Measurements from ENCODE around the gene COMMD7. TPM values are rescaled to one million over a fixed set of nuclear protein-coding genes. Genes with fewer than 3 reads are reported as not detected.

Gene COMMD7
- total and polyA plus RNA-seq, 7 experiments from 2014 or later, result 31.5 to 141 (median 42.6) TPM

- H3K36me3 Mint-ChIP-seq, result peaks cover 4 to 8% (median 5%) of the 10 kb centered on the region in 5 donors
- H3K27me3 Mint-ChIP-seq, result no peaks in the 10 kb centered on the region
- H3K27ac Mint-ChIP-seq, result no peak overlapping the region
- H3K4me3 Mint-ChIP-seq, result no peak overlapping the region
- ChIA-PET POLR2A (no interaction called here), CTCF (interaction anchor here (0.8 kb wide), 1 partner anchor 114 kb away, joined by 3 read pairs; no protein-coding TSS in a partner anchor)
- no peak for ATAC-seq
- no peaks in the 10 kb centered on the region for H3K9me3 ChIP-seq (ENCODE audit: control insufficient read depth in 2 of 3, low read length in 3 of 3)
- peaks cover 0 to 6% of the 10 kb centered on the region in 2 donors for H3K4me1 ChIP-seq (ENCODE audit: control insufficient read depth in 2 of 2, insufficient read depth in 2 of 2, low read length in 2 of 2)
- H3K4me3 ChIP-seq (ENCODE audit: low read length), result no peak overlapping the region
- no peaks in the 10 kb centered on the region for H3K36me3 ChIP-seq (ENCODE audit: control insufficient read depth in 2 of 3, insufficient read depth in 3 of 3, low read length in 3 of 3)
- DNase-seq, result no peak
- intact Hi-C loops (cut with micrococcal nuclease), result no loop called here
- peaks cover 0 to 12% (median 3%) of the 10 kb centered on the region in 11 donors for H3K9me3 Mint-ChIP-seq
- no peak overlapping the region for H3K27ac ChIP-seq (ENCODE audit: low read depth, low read length)
- no peaks in the 10 kb centered on the region for H3K27me3 ChIP-seq (ENCODE audit: control insufficient read depth in 2 of 2, insufficient read depth in 2 of 2, low read length in 2 of 2)
- H3K4me1 Mint-ChIP-seq, result peaks cover 0 to 5% (median 4%) of the 10 kb centered on the region in 7 donors
Observed at GRCh38 chr20:32664012-32664677, 79.1 kb downstream of the COMMD7 start.

- Mint-ChIP-seq H3K4me3 (no peak overlapping the region), H3K27ac (no peak overlapping the region), H3K9me3 (peaks cover 0 to 12% (median 3%) of the 10 kb centered on the region in 11 donors), H3K4me1 (peaks cover 0 to 5% (median 4%) of the 10 kb centered on the region in 7 donors), H3K27me3 (no peaks in the 10 kb centered on the region), H3K36me3 (peaks cover 4 to 8% (median 5%) of the 10 kb centered on the region in 5 donors)
- Histone ChIP-seq H3K4me1 (ENCODE audit: control insufficient read depth in 2 of 2, insufficient read depth in 2 of 2, low read length in 2 of 2) (peaks cover 0 to 6% of the 10 kb centered on the region in 2 donors), H3K4me3 (ENCODE audit: low read length) (no peak overlapping the region), H3K36me3 (ENCODE audit: control insufficient read depth in 2 of 3, insufficient read depth in 3 of 3, low read length in 3 of 3) (no peaks in the 10 kb centered on the region), H3K9me3 (ENCODE audit: control insufficient read depth in 2 of 3, low read length in 3 of 3) (no peaks in the 10 kb centered on the region), H3K27me3 (ENCODE audit: control insufficient read depth in 2 of 2, insufficient read depth in 2 of 2, low read length in 2 of 2) (no peaks in the 10 kb centered on the region), H3K27ac (ENCODE audit: low read depth, low read length) (no peak overlapping the region)
- intact Hi-C loops (cut with micrococcal nuclease), result no loop called here
- ChIA-PET CTCF (interaction anchor here (0.5 to 1.1 kb wide), 3 partner anchors 138 to 540 kb away, joined by 3 to 6 read pairs (median 4); no protein-coding TSS in a partner anchor), POLR2A (no interaction called here)
- DNase-seq (no peak), ATAC-seq (no peak)
Observed at GRCh38 chr20:32663335-32664011, 79.8 kb downstream of the COMMD7 start.

GRCh38 chr20:32661820-32662528 is 81.3 kb downstream of the COMMD7 start:
- DNase-seq (no peak), ATAC-seq (no peak)
- H3K27ac Mint-ChIP-seq, result peak overlapping the region in 1 of 9 donors; percentile 22
- peaks cover 0 to 12% (median 3%) of the 10 kb centered on the region in 11 donors for H3K9me3 Mint-ChIP-seq
- H3K36me3 ChIP-seq (ENCODE audit: control insufficient read depth in 2 of 3, insufficient read depth in 3 of 3, low read length in 3 of 3), result no peaks in the 10 kb centered on the region
- no peaks in the 10 kb centered on the region for H3K27me3 Mint-ChIP-seq
- no peak overlapping the region for H3K4me3 Mint-ChIP-seq
- H3K4me1 ChIP-seq (ENCODE audit: control insufficient read depth in 2 of 2, insufficient read depth in 2 of 2, low read length in 2 of 2), result peaks cover 0 to 6% of the 10 kb centered on the region in 2 donors
- POLR2A ChIA-PET, result no interaction called here
- H3K9me3 ChIP-seq (ENCODE audit: control insufficient read depth in 2 of 3, low read length in 3 of 3), result no peaks in the 10 kb centered on the region
- intact Hi-C loops (cut with micrococcal nuclease), result no loop called here
- H3K27me3 ChIP-seq (ENCODE audit: control insufficient read depth in 2 of 2, insufficient read depth in 2 of 2, low read length in 2 of 2), result no peaks in the 10 kb centered on the region
- H3K36me3 Mint-ChIP-seq, result peaks cover 4 to 8% (median 5%) of the 10 kb centered on the region in 5 donors
- no peak overlapping the region for H3K4me3 ChIP-seq (ENCODE audit: low read length)
- CTCF ChIA-PET, result interaction anchor here (0.6 to 1.2 kb wide), 3 partner anchors 10 to 351 kb away, joined by 3 to 4 read pairs (median 3); no protein-coding TSS in a partner anchor
- H3K4me1 Mint-ChIP-seq, result peaks cover 0 to 5% (median 4%) of the 10 kb centered on the region in 7 donors
- H3K27ac ChIP-seq (ENCODE audit: low read depth, low read length), result no peak overlapping the region

GRCh38 chr20:32660661-32661060 is 82.6 kb downstream of the COMMD7 start:
- intact Hi-C loops (cut with micrococcal nuclease), result no loop called here
- Histone ChIP-seq H3K27me3 (ENCODE audit: control insufficient read depth in 2 of 2, insufficient read depth in 2 of 2, low read length in 2 of 2) (no peaks in the 10 kb centered on the region), H3K4me1 (ENCODE audit: control insufficient read depth in 2 of 2, insufficient read depth in 2 of 2, low read length in 2 of 2) (peaks cover 0 to 6% of the 10 kb centered on the region in 2 donors), H3K27ac (ENCODE audit: low read depth, low read length) (no peak overlapping the region), H3K36me3 (ENCODE audit: control insufficient read depth in 2 of 3, insufficient read depth in 3 of 3, low read length in 3 of 3) (no peaks in the 10 kb centered on the region), H3K4me3 (ENCODE audit: low read length) (no peak overlapping the region), H3K9me3 (ENCODE audit: control insufficient read depth in 2 of 3, low read length in 3 of 3) (no peaks in the 10 kb centered on the region)
- Mint-ChIP-seq H3K27ac (no peak overlapping the region), H3K9me3 (peaks cover 0 to 12% (median 3%) of the 10 kb centered on the region in 11 donors), H3K36me3 (peaks cover 4 to 8% (median 5%) of the 10 kb centered on the region in 5 donors), H3K27me3 (no peaks in the 10 kb centered on the region), H3K4me3 (no peak overlapping the region), H3K4me1 (peaks cover 0 to 5% (median 4%) of the 10 kb centered on the region in 7 donors)
- ChIA-PET CTCF (no interaction called here), POLR2A (no interaction called here)
- no peak for ATAC-seq
- no peak for DNase-seq

- DNase-seq (no peak), ATAC-seq (no peak)
- H3K4me1 ChIP-seq (ENCODE audit: control insufficient read depth in 2 of 2, insufficient read depth in 2 of 2, low read length in 2 of 2), result peaks cover 5 to 6% of the 10 kb centered on the region in 2 donors
- intact Hi-C loops (cut with micrococcal nuclease), result no loop called here
- Mint-ChIP-seq H3K4me1 (peaks cover 0 to 9% (median 7%) of the 10 kb centered on the region in 7 donors), H3K27me3 (peaks cover 0 to 4% (median 0%) of the 10 kb centered on the region in 5 donors), H3K27ac (no peak overlapping the region), H3K9me3 (peaks cover 0 to 12% (median 3%) of the 10 kb centered on the region in 11 donors), H3K4me3 (no peak overlapping the region), H3K36me3 (peaks cover 4 to 8% (median 5%) of the 10 kb centered on the region in 5 donors)
- H3K27me3 ChIP-seq (ENCODE audit: control insufficient read depth in 2 of 2, insufficient read depth in 2 of 2, low read length in 2 of 2), result no peaks in the 10 kb centered on the region
- ChIA-PET CTCF (interaction anchor here (0.6 to 6.1 kb wide), 2 partner anchors 134 to 135 kb away, joined by 4 to 169 read pairs; no protein-coding TSS in a partner anchor), POLR2A (no interaction called here)
- H3K27ac ChIP-seq (ENCODE audit: low read depth, low read length), result no peak overlapping the region
- H3K36me3 ChIP-seq (ENCODE audit: control insufficient read depth in 2 of 3, insufficient read depth in 3 of 3, low read length in 3 of 3), result no peaks in the 10 kb centered on the region
- no peak overlapping the region for H3K4me3 ChIP-seq (ENCODE audit: low read length)
- H3K9me3 ChIP-seq (ENCODE audit: control insufficient read depth in 2 of 3, low read length in 3 of 3), result no peaks in the 10 kb centered on the region
Observed at GRCh38 chr20:32656827-32657226, 86.4 kb downstream of the COMMD7 start.

GRCh38 chr20:32655903-32656512 is 87.3 kb downstream of the COMMD7 start:
- peaks cover 0 to 9% (median 2%) of the 10 kb centered on the region in 11 donors for H3K9me3 Mint-ChIP-seq
- H3K4me1 Mint-ChIP-seq, result peaks cover 0 to 14% (median 12%) of the 10 kb centered on the region in 7 donors
- Histone ChIP-seq H3K27me3 (ENCODE audit: control insufficient read depth in 2 of 2, insufficient read depth in 2 of 2, low read length in 2 of 2) (no peaks in the 10 kb centered on the region), H3K4me1 (ENCODE audit: control insufficient read depth in 2 of 2, insufficient read depth in 2 of 2, low read length in 2 of 2) (peaks cover 5 to 6% of the 10 kb centered on the region in 2 donors), H3K27ac (ENCODE audit: low read depth, low read length) (no peak overlapping the region), H3K9me3 (ENCODE audit: control insufficient read depth in 2 of 3, low read length in 3 of 3) (no peaks in the 10 kb centered on the region), H3K36me3 (ENCODE audit: control insufficient read depth in 2 of 3, insufficient read depth in 3 of 3, low read length in 3 of 3) (no peaks in the 10 kb centered on the region), H3K4me3 (ENCODE audit: low read length) (no peak overlapping the region)
- ATAC-seq, result no peak
- CTCF ChIA-PET, result interaction anchor here (0.9 to 6.1 kb wide), 2 partner anchors 27 to 134 kb away, joined by 4 to 169 read pairs; no protein-coding TSS in a partner anchor
- no peak for DNase-seq
- H3K36me3 Mint-ChIP-seq, result peaks cover 4 to 6% (median 5%) of the 10 kb centered on the region in 5 donors
- peaks cover 0 to 4% (median 0%) of the 10 kb centered on the region in 5 donors for H3K27me3 Mint-ChIP-seq
- H3K4me3 Mint-ChIP-seq, result no peak overlapping the region
- POLR2A ChIA-PET, result no interaction called here
- intact Hi-C loops (cut with micrococcal nuclease), result no loop called here
- peak overlapping the region in 1 of 9 donors; percentile 20 for H3K27ac Mint-ChIP-seq

All from naive thymus-derived CD4-positive, alpha-beta T cell (primary cell).